ENCODE data around the gene GALNT14.

The GALNT14 gene

DNA sequence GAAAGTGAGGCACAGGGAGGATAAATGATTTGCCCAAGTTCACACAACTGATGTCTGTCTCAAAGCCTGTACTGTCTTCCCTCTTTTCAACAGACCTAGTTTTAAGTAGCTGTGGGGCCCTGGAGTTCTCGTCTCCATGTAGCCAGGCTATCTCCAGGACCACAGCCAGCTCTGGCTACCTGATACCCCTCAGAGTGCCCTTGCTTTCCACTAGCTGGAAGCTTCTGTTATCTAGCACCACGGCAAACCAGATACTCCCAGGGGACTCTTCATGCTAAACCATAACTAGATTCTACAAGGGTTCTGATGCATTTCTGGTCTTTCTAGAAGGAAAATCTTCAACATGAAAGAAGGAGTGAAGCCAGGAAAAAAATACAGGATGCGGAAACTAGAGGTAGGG lies 137.3 kb downstream of the GALNT14 start:
- Histone ChIP-seq H3F3A (ENCODE audit: low read depth) (no peaks in the 10 kb centered on the region), H3K27me3 (ENCODE audit: insufficient read depth, low read length, poor library complexity, severe bottlenecking) (no peaks in the 10 kb centered on the region), H3K4me1 (ENCODE audit: insufficient read depth, low read length, poor library complexity, severe bottlenecking) (no peaks in the 10 kb centered on the region), H3K9me2 (replicated peaks; ENCODE audit: low read depth, low read length) (no peaks in the 10 kb centered on the region), H3K79me2 (ENCODE audit: insufficient read depth, low read length) (no peaks in the 10 kb centered on the region), H3K9me3 (ENCODE audit: insufficient read depth, low read depth, low read length) (no peaks in the 10 kb centered on the region), H4K20me1 (ENCODE audit: insufficient read depth, low read length, poor library complexity, severe bottlenecking) (no peaks in the 10 kb centered on the region), H3K4me3 (ENCODE audit: low read length, poor library complexity, severe bottlenecking) (no peak overlapping the region), H2AFZ (ENCODE audit: low read length) (no peak overlapping the region), H3K4me2 (ENCODE audit: low read depth, low read length, poor library complexity, severe bottlenecking) (no peak overlapping the region), H3K9ac (ENCODE audit: low read depth, low read length, poor library complexity, severe bottlenecking) (no peak overlapping the region), H3K36me3 (ENCODE audit: insufficient read depth, low read length) (no peaks in the 10 kb centered on the region)
- TF ChIP-seq, protein P1, sequence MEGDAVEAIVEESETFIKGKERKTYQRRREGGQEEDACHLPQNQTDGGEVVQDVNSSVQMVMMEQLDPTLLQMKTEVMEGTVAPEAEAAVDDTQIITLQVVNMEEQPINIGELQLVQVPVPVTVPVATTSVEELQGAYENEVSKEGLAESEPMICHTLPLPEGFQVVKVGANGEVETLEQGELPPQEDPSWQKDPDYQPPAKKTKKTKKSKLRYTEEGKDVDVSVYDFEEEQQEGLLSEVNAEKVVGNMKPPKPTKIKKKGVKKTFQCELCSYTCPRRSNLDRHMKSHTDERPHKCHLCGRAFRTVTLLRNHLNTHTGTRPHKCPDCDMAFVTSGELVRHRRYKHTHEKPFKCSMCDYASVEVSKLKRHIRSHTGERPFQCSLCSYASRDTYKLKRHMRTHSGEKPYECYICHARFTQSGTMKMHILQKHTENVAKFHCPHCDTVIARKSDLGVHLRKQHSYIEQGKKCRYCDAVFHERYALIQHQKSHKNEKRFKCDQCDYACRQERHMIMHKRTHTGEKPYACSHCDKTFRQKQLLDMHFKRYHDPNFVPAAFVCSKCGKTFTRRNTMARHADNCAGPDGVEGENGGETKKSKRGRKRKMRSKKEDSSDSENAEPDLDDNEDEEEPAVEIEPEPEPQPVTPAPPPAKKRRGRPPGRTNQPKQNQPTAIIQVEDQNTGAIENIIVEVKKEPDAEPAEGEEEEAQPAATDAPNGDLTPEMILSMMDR (conservative IDR thresholded peaks at IDR 0.05; ENCODE audit: low read length) = no peak

DNA sequence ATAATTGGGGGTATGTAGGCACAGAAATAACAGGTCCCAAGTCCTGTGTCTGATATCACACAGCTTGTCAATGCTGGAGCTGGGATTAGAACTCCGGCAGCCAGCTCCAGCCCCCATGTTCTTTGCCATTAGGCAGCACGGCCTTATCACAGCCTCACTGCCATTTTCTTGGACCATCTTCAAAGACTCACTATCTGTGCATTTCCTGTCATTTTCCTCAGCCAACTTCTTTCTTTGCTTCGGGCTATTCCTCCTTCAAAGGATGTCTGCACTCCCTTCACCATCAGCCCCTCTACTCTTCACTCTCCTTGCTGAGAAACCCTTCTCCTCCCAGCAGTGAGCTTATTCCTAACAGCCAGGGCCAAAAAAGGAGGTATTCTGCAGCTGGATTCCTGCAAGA lies 139.6 kb downstream of the GALNT14 start:
- Histone ChIP-seq H3K9me2 (replicated peaks; ENCODE audit: low read depth, low read length) (no peaks in the 10 kb centered on the region), H3K79me2 (ENCODE audit: insufficient read depth, low read length) (no peaks in the 10 kb centered on the region), H3K9me3 (ENCODE audit: insufficient read depth, low read depth, low read length) (no peaks in the 10 kb centered on the region), H3K27me3 (ENCODE audit: insufficient read depth, low read length, poor library complexity, severe bottlenecking) (no peaks in the 10 kb centered on the region), H3K36me3 (ENCODE audit: insufficient read depth, low read length) (no peaks in the 10 kb centered on the region), H3K4me2 (ENCODE audit: low read depth, low read length, poor library complexity, severe bottlenecking) (no peak overlapping the region), H3K9ac (ENCODE audit: low read depth, low read length, poor library complexity, severe bottlenecking) (no peak overlapping the region), H2AFZ (ENCODE audit: low read length) (no peak overlapping the region), H3K4me1 (ENCODE audit: insufficient read depth, low read length, poor library complexity, severe bottlenecking) (no peaks in the 10 kb centered on the region), H3K4me3 (ENCODE audit: low read length, poor library complexity, severe bottlenecking) (no peak overlapping the region), H4K20me1 (ENCODE audit: insufficient read depth, low read length, poor library complexity, severe bottlenecking) (no peaks in the 10 kb centered on the region), H3F3A (ENCODE audit: low read depth) (no peaks in the 10 kb centered on the region)
- TF ChIP-seq EZH2phosphoT487 (IDR thresholded peaks at IDR 0.05; ENCODE audit: borderline replicate concordance) = no peak
- TF ChIP-seq, protein P1 (conservative IDR thresholded peaks at IDR 0.05; ENCODE audit: low read length) = no peak

DNA sequence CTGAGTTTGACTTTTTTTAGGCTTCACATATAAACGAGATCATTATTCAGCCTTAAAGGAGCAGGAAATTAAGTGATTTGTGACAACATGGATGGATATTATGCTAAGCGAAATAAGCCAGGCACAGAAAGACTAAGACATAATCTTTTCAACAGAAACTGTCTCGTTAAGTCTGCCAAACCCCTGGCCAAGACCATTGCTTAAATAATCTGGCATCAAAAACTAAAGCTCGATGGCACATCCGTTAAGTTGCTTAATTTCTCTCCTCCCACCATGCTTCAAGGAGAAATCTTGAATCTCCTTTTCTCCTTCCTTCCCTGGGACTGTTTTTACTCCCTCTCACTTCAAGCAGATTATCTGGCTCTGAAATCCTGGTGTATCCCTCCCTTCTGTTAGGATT lies 140.3 kb downstream of the GALNT14 start:
- Histone ChIP-seq H2AFZ (ENCODE audit: low read length) (no peak overlapping the region), H3K36me3 (ENCODE audit: insufficient read depth, low read length) (no peaks in the 10 kb centered on the region), H3K4me2 (ENCODE audit: low read depth, low read length, poor library complexity, severe bottlenecking) (no peak overlapping the region), H3K27me3 (ENCODE audit: insufficient read depth, low read length, poor library complexity, severe bottlenecking) (no peaks in the 10 kb centered on the region), H4K20me1 (ENCODE audit: insufficient read depth, low read length, poor library complexity, severe bottlenecking) (no peaks in the 10 kb centered on the region), H3K79me2 (ENCODE audit: insufficient read depth, low read length) (no peaks in the 10 kb centered on the region), H3K4me3 (ENCODE audit: low read length, poor library complexity, severe bottlenecking) (no peak overlapping the region), H3K9me2 (replicated peaks; ENCODE audit: low read depth, low read length) (no peaks in the 10 kb centered on the region), H3F3A (ENCODE audit: low read depth) (no peaks in the 10 kb centered on the region), H3K4me1 (ENCODE audit: insufficient read depth, low read length, poor library complexity, severe bottlenecking) (no peaks in the 10 kb centered on the region), H3K9me3 (ENCODE audit: insufficient read depth, low read depth, low read length) (no peaks in the 10 kb centered on the region), H3K9ac (ENCODE audit: low read depth, low read length, poor library complexity, severe bottlenecking) (no peak overlapping the region)
- TF ChIP-seq EZH2phosphoT487 (IDR thresholded peaks at IDR 0.05; ENCODE audit: borderline replicate concordance) = no peak
- TF ChIP-seq, protein P1 (conservative IDR thresholded peaks at IDR 0.05; ENCODE audit: low read length) = no peak
